ENCODE measurements around the gene IL20.
A peak's percentile ranks its signal among the peaks of the same experiment; 100 is the strongest.

The IL20 gene

GRCh38 chr1:206898089-206898914, 32.9 kb downstream of the IL20 start:
- peak; percentile 68 to 72 for DNase-seq (ENCODE audit: low read depth in 2 of 2)
- TF ChIP-seq CTCF (IDR thresholded peaks at IDR 0.05; ENCODE audit: low read depth, low read length): no peak
- no peak overlapping the region for H3K4me3 ChIP-seq (replicated peaks in 1 of 2; ENCODE audit: low read depth in 2 of 2, low read length in 2 of 2)

- no peak overlapping the region for H3K4me3 ChIP-seq (replicated peaks in 1 of 2; ENCODE audit: low read depth in 2 of 2, low read length in 2 of 2)
- no peak for TF ChIP-seq CTCF (IDR thresholded peaks at IDR 0.05; ENCODE audit: low read depth, low read length)
- DNase-seq (ENCODE audit: low read depth in 2 of 2): no peak
These were observed 33.5 kb downstream of the IL20 start for GRCh38 chr1:206898915-206899431.

GRCh38 chr1:206899717-206900116, 34.3 kb downstream of the IL20 start:
- TF ChIP-seq CTCF (IDR thresholded peaks at IDR 0.05; ENCODE audit: low read depth, low read length): no peak
- no peak overlapping the region for H3K4me3 ChIP-seq (replicated peaks in 1 of 2; ENCODE audit: low read depth in 2 of 2, low read length in 2 of 2)

GRCh38 chr1:206900149-206900548, 34.7 kb downstream of the IL20 start:
- H3K4me3 ChIP-seq (replicated peaks in 1 of 2; ENCODE audit: low read depth in 2 of 2, low read length in 2 of 2): no peak overlapping the region
- DNase-seq (ENCODE audit: low read depth in 2 of 2): no peak
- no peak for TF ChIP-seq CTCF (IDR thresholded peaks at IDR 0.05; ENCODE audit: low read depth, low read length)

More at GRCh38 chr1:206899717-206900116, 34.3 kb downstream of the IL20 start:
- DNase-seq (ENCODE audit: low read depth in 2 of 2): peak in 1 of 2 donors; percentile 43

- no peak for DNase-seq (ENCODE audit: low read depth in 2 of 2)
- no peak overlapping the region for H3K4me3 ChIP-seq (replicated peaks in 1 of 2; ENCODE audit: low read depth in 2 of 2, low read length in 2 of 2)
- no peak for TF ChIP-seq CTCF (IDR thresholded peaks at IDR 0.05; ENCODE audit: low read depth, low read length)
These were observed 36.5 kb downstream of the IL20 start for GRCh38 chr1:206901944-206902343.

- no peak for DNase-seq (ENCODE audit: low read depth in 2 of 2)
These were observed 37.3 kb downstream of the IL20 start for GRCh38 chr1:206902702-206903101.

More at GRCh38 chr1:206902702-206903101, 37.3 kb downstream of the IL20 start:
- no peak for TF ChIP-seq CTCF (IDR thresholded peaks at IDR 0.05; ENCODE audit: low read depth, low read length)
- H3K4me3 ChIP-seq (replicated peaks in 1 of 2; ENCODE audit: low read depth in 2 of 2, low read length in 2 of 2): no peak overlapping the region
